HG02973 (cell line): ENCODE results near the gene BRIP1.
"Not testable (repeated sequence)": the region's sequence is repeated elsewhere in the genome, so short reads cannot be mapped to it uniquely, and the experiment has no call there.

Source experiments
- ATAC-seq: cut with Tn5 transposase; IDR thresholded peaks from one replicate; pipeline ENCODE4 v1.9.1; 2021; ENCODE audit warnings: moderate library complexity; ENCODE audit not compliant: unreplicated experiment

Gene BRIP1

DNA sequence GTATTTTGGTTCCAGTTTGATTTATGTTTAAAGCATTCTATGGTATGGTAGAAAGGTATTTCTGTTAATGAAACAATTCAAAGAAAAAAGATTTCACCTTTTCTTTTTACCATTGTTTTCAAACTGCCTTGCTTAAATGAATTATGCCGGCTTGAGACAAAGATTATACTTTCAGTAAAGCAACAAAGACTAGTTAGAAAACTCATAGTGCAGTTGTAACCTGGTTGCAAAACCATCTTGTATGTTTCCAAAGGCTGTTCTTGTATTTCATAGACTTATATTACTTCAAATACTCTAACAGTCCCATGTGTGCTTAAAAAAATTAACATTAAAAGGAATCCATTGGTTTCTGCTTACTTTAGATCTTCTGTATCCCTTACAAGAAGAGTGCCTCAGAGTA, 153.8 kb downstream of the BRIP1 start:
- ATAC-seq: no peak

GRCh38 chr17:61704935-61705449, 158.3 kb downstream of the BRIP1 start:
- ATAC-seq: no peak

DNA sequence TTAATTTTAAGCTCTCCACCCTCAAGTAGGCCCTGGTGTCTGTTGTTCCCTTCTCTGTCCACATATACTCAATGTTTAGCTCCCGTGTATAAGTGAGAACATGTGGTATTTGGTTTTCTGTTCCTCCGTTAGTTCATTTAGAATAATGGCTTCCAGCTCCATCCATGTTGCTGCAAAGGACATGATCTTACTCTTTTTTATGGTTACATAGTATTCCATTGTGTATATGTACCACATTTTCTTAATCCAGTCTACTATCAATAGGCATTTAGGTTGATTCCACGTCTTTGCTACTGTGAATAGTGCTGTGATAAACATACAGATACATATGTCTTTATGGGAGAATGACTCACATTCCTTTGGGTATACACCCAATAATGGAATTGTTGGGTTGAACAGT, 160.9 kb downstream of the BRIP1 start:
- ATAC-seq: no peak

DNA sequence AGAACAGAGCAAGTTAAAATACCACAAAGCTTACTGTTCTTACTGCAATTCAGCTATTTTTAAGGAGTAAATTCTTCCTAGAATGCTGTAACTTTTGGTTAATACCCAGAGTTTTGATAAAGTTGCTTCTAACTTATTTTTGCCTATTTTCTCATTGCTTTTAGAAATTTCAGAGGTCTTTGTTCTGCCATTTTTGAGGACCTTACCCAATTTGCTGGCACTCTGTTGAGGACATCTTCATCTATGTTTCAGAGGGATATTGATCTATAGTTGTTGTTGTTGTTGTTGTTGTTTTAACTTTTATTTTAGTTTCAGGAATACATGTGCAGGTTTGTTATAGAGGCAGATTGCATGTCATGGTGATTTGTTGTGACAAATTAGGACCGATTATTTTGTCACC, 161.3 kb downstream of the BRIP1 start:
- ATAC-seq: no peak

- ATAC-seq: no peak
Observed at GRCh38 chr17:61701334-61701733, 162.0 kb downstream of the BRIP1 start.

DNA sequence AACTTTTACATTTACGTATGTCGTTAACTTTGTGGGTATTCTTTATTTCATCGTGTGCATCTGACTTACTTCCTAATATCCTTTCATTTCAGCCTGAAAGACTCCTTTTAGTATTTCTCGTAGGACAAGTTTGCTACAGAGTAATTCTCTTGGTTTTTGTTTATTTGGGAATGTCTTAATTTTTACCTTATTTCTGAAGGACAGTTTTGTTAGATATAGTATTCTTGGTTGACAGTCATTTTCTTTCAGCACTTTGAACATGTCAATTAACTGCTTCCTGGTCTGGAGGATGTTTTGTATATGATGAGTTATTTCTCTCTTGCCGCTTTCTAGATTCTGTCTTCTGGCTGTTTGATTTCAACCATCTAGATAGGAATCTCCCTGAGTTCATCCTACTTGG, 163.1 kb downstream of the BRIP1 start:
- ATAC-seq: no peak

GRCh38 chr17:61699694-61700093, 163.6 kb downstream of the BRIP1 start:
- ATAC-seq: no peak

- ATAC-seq: no peak
Observed at GRCh38 chr17:61699032-61699431, 164.3 kb downstream of the BRIP1 start.

DNA sequence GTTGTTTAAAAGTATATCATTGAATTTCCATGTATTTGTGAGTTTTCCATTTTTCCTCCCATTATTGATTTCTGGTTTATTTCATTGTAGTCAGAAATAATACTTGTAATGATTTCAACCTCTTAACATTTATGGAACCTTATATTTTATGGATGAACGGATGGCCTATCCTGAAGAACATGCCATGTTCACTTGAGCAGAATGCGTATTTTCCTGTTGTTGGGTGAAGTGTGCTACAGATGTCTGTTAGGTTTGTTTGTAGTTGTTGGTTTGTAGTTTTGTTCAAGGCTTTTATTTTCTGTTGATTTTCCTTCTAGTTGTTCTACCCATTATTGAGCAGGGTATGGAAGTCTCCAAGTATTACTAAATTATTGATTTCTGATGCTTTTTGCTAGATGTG, 165.1 kb downstream of the BRIP1 start:
- ATAC-seq: no peak

DNA sequence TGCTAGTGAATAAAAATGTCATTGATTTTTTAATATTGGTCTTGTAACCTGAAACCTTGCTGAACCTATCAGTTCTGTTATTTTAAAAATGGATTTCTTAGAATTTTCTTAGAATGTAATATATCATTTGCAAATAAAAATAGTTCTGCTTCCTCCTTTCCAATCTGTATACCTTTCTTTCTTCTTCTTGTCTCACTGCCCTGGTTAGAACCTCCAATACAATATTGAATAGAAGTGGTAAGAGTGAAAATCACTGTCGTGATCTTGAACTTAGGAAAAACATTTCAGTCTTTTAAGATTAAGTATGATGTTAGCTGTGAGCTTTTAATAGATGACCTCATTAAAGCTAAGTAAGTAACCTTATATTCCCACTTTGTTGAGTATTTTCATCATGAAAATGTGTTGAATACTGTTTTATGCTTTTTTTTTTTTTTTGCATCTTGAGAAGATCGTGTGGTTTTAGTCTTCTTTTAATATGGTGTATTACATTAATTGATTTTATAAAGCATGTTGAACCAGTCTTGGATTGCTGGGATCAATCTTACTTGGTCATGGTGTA, 167.5 kb downstream of the BRIP1 start:
- ATAC-seq: no peak

DNA sequence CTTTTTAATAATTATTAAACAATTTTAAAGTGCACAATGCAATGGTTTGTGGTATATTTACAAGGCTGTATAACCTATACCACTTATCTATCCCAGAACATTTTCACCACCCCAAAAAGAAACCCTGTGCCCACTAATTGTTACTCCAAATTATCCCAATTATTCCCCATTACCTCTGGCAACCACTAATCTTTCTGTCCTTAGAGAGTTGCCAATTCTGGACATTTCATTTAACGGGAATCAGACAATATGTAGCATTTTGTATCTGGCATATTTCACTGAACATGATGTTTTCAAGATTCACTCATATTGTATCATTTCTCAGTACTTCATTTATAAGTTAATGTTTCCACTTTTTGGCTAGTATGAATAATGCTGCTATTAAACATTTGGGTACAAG, 169.2 kb downstream of the BRIP1 start:
- no peak for ATAC-seq

- no peak for ATAC-seq
Observed at GRCh38 chr17:61689610-61690180, 173.6 kb downstream of the BRIP1 start.

- no peak for ATAC-seq
Observed at GRCh38 chr17:61687769-61688168, 175.6 kb downstream of the BRIP1 start.

- ATAC-seq: no peak
Observed at GRCh38 chr17:61686113-61686512, 177.2 kb downstream of the BRIP1 start.

- no peak for ATAC-seq
Observed at GRCh38 chr17:61684818-61685217, 178.5 kb downstream of the BRIP1 start.

DNA sequence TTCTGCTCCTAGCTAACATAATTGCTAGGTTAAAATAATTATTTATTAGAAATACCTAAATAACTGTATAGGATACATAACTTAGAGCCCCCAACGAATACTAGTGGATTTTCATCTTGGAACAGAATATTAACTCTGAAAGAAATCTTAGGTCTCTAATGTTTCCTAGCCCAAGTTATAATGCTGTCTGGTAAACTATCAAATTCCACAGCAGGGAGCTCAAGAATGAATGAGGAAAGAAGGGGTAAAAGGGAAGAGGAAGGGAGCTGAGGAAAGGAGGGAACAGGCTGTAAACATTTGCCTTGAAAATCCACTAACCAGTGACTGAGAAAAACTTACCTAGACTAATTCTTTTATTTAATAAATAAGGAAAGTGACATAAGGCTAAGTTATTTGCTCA, 179.2 kb downstream of the BRIP1 start:
- no peak for ATAC-seq

- ATAC-seq: no peak
Observed at GRCh38 chr17:61683466-61683865, 179.9 kb downstream of the BRIP1 start.

DNA sequence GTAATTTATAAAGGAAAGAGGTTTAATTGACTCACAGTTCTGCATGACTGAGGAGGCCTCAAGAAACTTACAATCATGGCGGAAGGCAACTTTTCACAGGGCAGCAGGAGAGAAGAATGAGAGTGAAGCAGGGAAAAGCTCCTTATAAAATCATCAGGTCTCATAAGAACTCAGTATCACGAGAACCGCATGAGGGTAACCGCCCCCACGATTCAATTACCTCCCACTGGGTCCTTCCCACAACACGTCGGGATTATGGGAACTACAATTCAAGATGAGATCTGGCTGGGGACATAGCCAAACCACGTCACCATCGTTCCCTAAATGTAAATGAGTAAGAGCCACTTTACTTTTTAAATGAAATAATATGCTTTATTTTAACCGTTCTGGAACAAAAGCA, 182.4 kb downstream of the BRIP1 start:
- ATAC-seq: no peak

GRCh38 chr17:61678339-61678738, 185.0 kb downstream of the BRIP1 start:
- ATAC-seq: no peak

DNA sequence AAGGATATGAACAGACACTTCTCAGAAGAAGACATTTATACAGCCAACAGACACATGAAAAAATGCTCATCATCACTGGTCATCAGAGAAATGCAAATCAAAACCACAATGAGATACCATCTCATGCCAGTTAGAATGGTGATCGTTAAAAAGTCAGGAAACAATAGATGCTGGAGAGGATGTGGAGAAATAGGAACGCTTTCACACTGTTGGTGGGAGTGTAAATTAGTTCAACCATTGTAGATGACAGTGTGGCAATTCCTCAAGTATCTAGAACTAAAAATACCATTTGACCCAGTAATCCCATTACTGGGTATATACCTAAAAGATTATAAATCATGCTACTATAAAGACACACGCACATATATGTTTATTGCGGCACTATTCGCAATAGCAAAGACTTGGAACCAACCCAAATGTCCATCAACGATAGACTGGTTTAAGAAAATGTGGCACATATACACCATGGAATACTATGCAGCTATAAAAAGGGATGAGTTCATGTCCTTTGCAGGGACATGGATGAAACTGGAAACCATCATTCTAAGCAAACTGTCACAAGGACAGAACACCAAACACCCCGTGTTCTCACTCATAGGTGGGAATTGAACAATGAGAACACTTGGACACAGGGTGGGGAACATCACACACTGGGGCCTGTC, 186.0 kb downstream of the BRIP1 start:
- not testable (repeated sequence) for ATAC-seq

GRCh38 chr17:61676522-61676921, 186.8 kb downstream of the BRIP1 start:
- ATAC-seq: not testable (repeated sequence)

GRCh38 chr17:61674609-61675008, 188.7 kb downstream of the BRIP1 start:
- not testable (repeated sequence) for ATAC-seq
